ENCODE data around the gene FMOD.
"Not testable (repeated sequence)": the region's sequence is repeated elsewhere in the genome, so short reads cannot be mapped to it uniquely, and the experiment has no call there.

Gene FMOD

GRCh38 chr1:203304391-203304918, 46.5 kb downstream of the FMOD start:
- TF ChIP-seq CTCF (IDR thresholded peaks at IDR 0.05; ENCODE audit: low read depth, low read length) = no peak
- DNase-seq (ENCODE audit: low read depth, low spot score) = no peak
- in situ Hi-C loops (cut with HindIII; ENCODE audit: low sequenced_read_pairs) = no loop called here
- H3K4me3 ChIP-seq (ENCODE audit: low read depth, low read length) = no peak overlapping the region

- H3K4me3 ChIP-seq (ENCODE audit: low read depth, low read length) = no peak overlapping the region
- TF ChIP-seq CTCF (IDR thresholded peaks at IDR 0.05; ENCODE audit: low read depth, low read length) = no peak
- DNase-seq (ENCODE audit: low read depth, low spot score) = no peak
- in situ Hi-C loops (cut with HindIII; ENCODE audit: low sequenced_read_pairs) = no loop called here
Measured at GRCh38 chr1:203302894-203303293, 48.0 kb downstream of the FMOD start.

GRCh38 chr1:203302456-203302855, 48.5 kb downstream of the FMOD start:
- TF ChIP-seq CTCF (IDR thresholded peaks at IDR 0.05; ENCODE audit: low read depth, low read length) = no peak
- in situ Hi-C loops (cut with HindIII; ENCODE audit: low sequenced_read_pairs) = no loop called here
- H3K4me3 ChIP-seq (ENCODE audit: low read depth, low read length) = no peak overlapping the region
- DNase-seq (ENCODE audit: low read depth, low spot score) = no peak

- no peak for TF ChIP-seq CTCF (IDR thresholded peaks at IDR 0.05; ENCODE audit: low read depth, low read length)
- in situ Hi-C loops (cut with HindIII; ENCODE audit: low sequenced_read_pairs) = no loop called here
- DNase-seq (ENCODE audit: low read depth, low spot score) = no peak
- no peak overlapping the region for H3K4me3 ChIP-seq (ENCODE audit: low read depth, low read length)
Measured at GRCh38 chr1:203301331-203301668, 49.6 kb downstream of the FMOD start.

GRCh38 chr1:203300441-203301330, 50.2 kb downstream of the FMOD start:
- no peak overlapping the region for H3K4me3 ChIP-seq (ENCODE audit: low read depth, low read length)
- no peak for TF ChIP-seq CTCF (IDR thresholded peaks at IDR 0.05; ENCODE audit: low read depth, low read length)
- DNase-seq (ENCODE audit: low read depth, low spot score) = no peak
- in situ Hi-C loops (cut with HindIII; ENCODE audit: low sequenced_read_pairs) = no loop called here

GRCh38 chr1:203299719-203300429, 51.0 kb downstream of the FMOD start:
- in situ Hi-C loops (cut with HindIII; ENCODE audit: low sequenced_read_pairs); H3K4me3 ChIP-seq (ENCODE audit: low read depth, low read length); DNase-seq (ENCODE audit: low read depth, low spot score): not testable (repeated sequence)

- in situ Hi-C loops (cut with HindIII; ENCODE audit: low sequenced_read_pairs) = no loop called here
- DNase-seq (ENCODE audit: low read depth, low spot score) = no peak
- no peak for TF ChIP-seq CTCF (IDR thresholded peaks at IDR 0.05; ENCODE audit: low read depth, low read length)
- no peak overlapping the region for H3K4me3 ChIP-seq (ENCODE audit: low read depth, low read length)
Measured at GRCh38 chr1:203299169-203299568, 51.8 kb downstream of the FMOD start.
